Panc1 (cell line): ENCODE results near the gene CARMIL1.

Experiments used
- CTCF ChIP-seq: fragments of 450-650 bp; IDR thresholded peaks from 2 replicates; pipeline ENCODE4 v1.5.1; 2017; ENCODE audit warnings: mild to moderate bottlenecking
- TCF7L2 ChIP-seq: IDR thresholded peaks from 2 replicates; pipeline ENCODE4 v1.6.1; 2011; ENCODE audit warnings: mild to moderate bottlenecking, low read depth, low read length, inconsistent platforms

GRCh38 chr6:25506020-25506419, 226.8 kb downstream of the CARMIL1 start:
- no peak for TF ChIP-seq CTCF
- no peak for TF ChIP-seq TCF7L2
